Endodermal cell (in vitro differentiated cells): Measurements from ENCODE around the gene DDN. TPM values are rescaled to one million over a fixed set of nuclear protein-coding genes. Genes with fewer than 3 reads are reported as not detected.

Source experiments
- DNase-seq: peaks from one replicate; pipeline ENCODE4 v3.0.0-alpha.2; 2017
- H3K27ac ChIP-seq: 2 replicates; pipeline ENCODE4 v1.5.1; 2013; ENCODE audit warnings: mild to moderate bottlenecking, low read depth, low read length, moderate library complexity
- H3K27me3 ChIP-seq: 2 replicates; pipeline ENCODE4 v1.6.1; 2013; ENCODE audit warnings: mild to moderate bottlenecking, low read length, moderate library complexity; ENCODE audit not compliant: insufficient read depth, control insufficient read depth, poor library complexity, severe bottlenecking
- H3K36me3 ChIP-seq: 2 replicates; pipeline ENCODE4 v1.7.0; 2013; ENCODE audit warnings: mild to moderate bottlenecking, low read length, moderate library complexity; ENCODE audit not compliant: control insufficient read depth, insufficient read depth
- H3K4me1 ChIP-seq: one replicate; pipeline ENCODE4 v1.7.0; 2013; ENCODE audit warnings: low read length; ENCODE audit not compliant: control insufficient read depth, insufficient read depth
- H3K4me3 ChIP-seq: 2 replicates; pipeline ENCODE4 v1.5.1; 2013; ENCODE audit warnings: mild to moderate bottlenecking, low read length, moderate library complexity
- H3K9ac ChIP-seq: 2 replicates; pipeline ENCODE4 v1.6.1; 2013; ENCODE audit warnings: mild to moderate bottlenecking, low read length, moderate library complexity; ENCODE audit not compliant: poor library complexity, severe bottlenecking; ENCODE audit errors: extremely low read depth
- H3K9me3 ChIP-seq: 2 replicates; pipeline ENCODE4 v1.6.1; 2013; ENCODE audit warnings: mild to moderate bottlenecking, low read length, moderate library complexity; ENCODE audit not compliant: control insufficient read depth
- H3K27ac Mint-ChIP-seq: 2 replicates; pipeline ENCODE4 v1.8.0; 2020; ENCODE audit warnings: mixed read lengths
- H3K27me3 Mint-ChIP-seq: 2 replicates; pipeline ENCODE4 v1.8.0; 2021; ENCODE audit warnings: mild to moderate bottlenecking, mixed read lengths; ENCODE audit not compliant: insufficient read depth
- H3K36me3 Mint-ChIP-seq: 2 replicates; pipeline ENCODE4 v1.8.0; 2020; ENCODE audit warnings: low read depth, mixed read lengths
- H3K4me1 Mint-ChIP-seq: 2 replicates; pipeline ENCODE4 v1.8.0; 2020; ENCODE audit warnings: mixed read lengths
- H3K4me3 Mint-ChIP-seq: 2 replicates; pipeline ENCODE4 v1.8.0; 2020; ENCODE audit warnings: mild to moderate bottlenecking, moderate library complexity, mixed read lengths
- H3K9me3 Mint-ChIP-seq: 2 replicates; pipeline ENCODE4 v1.8.0; 2020; ENCODE audit warnings: mild to moderate bottlenecking, mixed read lengths
- WGBS, 2 experiments: methylation state at CpG; one replicate each; pipeline versions ENCODE4 v1.1.5 to v1.1.7; 2013; ENCODE audit warnings: missing lambda C conversion rate in 2 of 2, mixed read lengths in 1 of 2; ENCODE audit not compliant: insufficient coverage in 1 of 2, insufficient read length in 1 of 2; 5-methylcytosine and 5-hydroxymethylcytosine counted together
- total RNA-seq, 2 donors: library from RNA; stranded (reverse); fragmentation: NEBNext Ultra II Directional in 1 of 2; extraction: Animal tissue kit (Norgen Biotek cat#: 25700) in 1 of 2; gene quantifications; 2 replicates in 1 of 2; 3 replicates in 1 of 2; pipeline ENCODE4 v1.2.1, GENCODE V29; 2021
- TF ChIP-seq, protein P1 (sequence below): fragments of 200-600 bp; sonication (generic); conservative IDR thresholded peaks from 2 replicates; pipeline ENCODE4 v1.5.0; 2021; ENCODE audit warnings: antibody characterized with exemption, mild to moderate bottlenecking

The DDN gene
- total RNA-seq, 2 donors from 2014 or later: 0.31 to 0.33 TPM

- Mint-ChIP-seq H3K4me3 (no peak overlapping the region), H3K27ac (no peak overlapping the region), H3K4me1 (peaks cover 12% of the 10 kb centered on the region), H3K27me3 (peaks cover 9% of the 10 kb centered on the region), H3K9me3 (no peaks in the 10 kb centered on the region), H3K36me3 (no peaks in the 10 kb centered on the region)
- H3K4me1 ChIP-seq: no peaks in the 10 kb centered on the region
- 53 to 66% methylated on average over 3 to 4 of the region's 4 CpGs for WGBS, 2 experiments
- no peak overlapping the region for H3K27ac ChIP-seq
- DNase-seq: no peak
- TF ChIP-seq, protein P1, sequence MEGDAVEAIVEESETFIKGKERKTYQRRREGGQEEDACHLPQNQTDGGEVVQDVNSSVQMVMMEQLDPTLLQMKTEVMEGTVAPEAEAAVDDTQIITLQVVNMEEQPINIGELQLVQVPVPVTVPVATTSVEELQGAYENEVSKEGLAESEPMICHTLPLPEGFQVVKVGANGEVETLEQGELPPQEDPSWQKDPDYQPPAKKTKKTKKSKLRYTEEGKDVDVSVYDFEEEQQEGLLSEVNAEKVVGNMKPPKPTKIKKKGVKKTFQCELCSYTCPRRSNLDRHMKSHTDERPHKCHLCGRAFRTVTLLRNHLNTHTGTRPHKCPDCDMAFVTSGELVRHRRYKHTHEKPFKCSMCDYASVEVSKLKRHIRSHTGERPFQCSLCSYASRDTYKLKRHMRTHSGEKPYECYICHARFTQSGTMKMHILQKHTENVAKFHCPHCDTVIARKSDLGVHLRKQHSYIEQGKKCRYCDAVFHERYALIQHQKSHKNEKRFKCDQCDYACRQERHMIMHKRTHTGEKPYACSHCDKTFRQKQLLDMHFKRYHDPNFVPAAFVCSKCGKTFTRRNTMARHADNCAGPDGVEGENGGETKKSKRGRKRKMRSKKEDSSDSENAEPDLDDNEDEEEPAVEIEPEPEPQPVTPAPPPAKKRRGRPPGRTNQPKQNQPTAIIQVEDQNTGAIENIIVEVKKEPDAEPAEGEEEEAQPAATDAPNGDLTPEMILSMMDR: no peak
- H3K36me3 ChIP-seq: no peaks in the 10 kb centered on the region
- H3K4me3 ChIP-seq: no peak overlapping the region
- no peaks in the 10 kb centered on the region for H3K9me3 ChIP-seq
- H3K27me3 ChIP-seq: no peaks in the 10 kb centered on the region
- no peak overlapping the region for H3K9ac ChIP-seq
These were observed 37.8 kb downstream of the DDN start for GRCh38 chr12:48961331-48961730.

DNA sequence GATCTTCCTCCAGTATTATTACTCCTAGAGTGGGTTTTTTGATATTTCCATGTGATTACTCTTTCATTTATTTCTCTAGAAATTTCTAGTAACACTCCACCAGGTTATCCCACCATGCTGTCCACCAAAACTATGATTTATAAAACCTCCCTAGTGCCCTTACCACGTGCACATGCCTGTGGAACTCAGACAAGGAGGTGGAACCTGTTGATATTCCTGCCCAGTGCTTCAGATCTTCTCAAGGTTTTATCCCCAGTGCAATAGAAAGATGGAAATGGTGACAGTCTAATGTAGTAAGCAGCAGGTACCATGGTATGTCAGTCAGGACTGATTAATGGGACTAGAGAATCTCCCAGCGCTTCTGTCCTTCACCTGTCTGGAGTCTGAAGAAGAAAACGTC, 38.3 kb downstream of the DDN start:
- Histone ChIP-seq H3K27me3 (no peaks in the 10 kb centered on the region), H3K27ac (no peak overlapping the region), H3K9ac (no peak overlapping the region), H3K9me3 (no peaks in the 10 kb centered on the region), H3K4me1 (no peaks in the 10 kb centered on the region), H3K36me3 (peaks cover 1% of the 10 kb centered on the region), H3K4me3 (no peak overlapping the region)
- TF ChIP-seq, protein P1: no peak
- Mint-ChIP-seq H3K4me3 (no peak overlapping the region), H3K27ac (no peak overlapping the region), H3K36me3 (peaks cover 2% of the 10 kb centered on the region), H3K9me3 (no peaks in the 10 kb centered on the region), H3K27me3 (peaks cover 8% of the 10 kb centered on the region), H3K4me1 (peaks cover 17% of the 10 kb centered on the region)
- 81 to 87% methylated on average over 3 of the region's 3 CpGs for WGBS, 2 experiments
- no peak for DNase-seq

DNA sequence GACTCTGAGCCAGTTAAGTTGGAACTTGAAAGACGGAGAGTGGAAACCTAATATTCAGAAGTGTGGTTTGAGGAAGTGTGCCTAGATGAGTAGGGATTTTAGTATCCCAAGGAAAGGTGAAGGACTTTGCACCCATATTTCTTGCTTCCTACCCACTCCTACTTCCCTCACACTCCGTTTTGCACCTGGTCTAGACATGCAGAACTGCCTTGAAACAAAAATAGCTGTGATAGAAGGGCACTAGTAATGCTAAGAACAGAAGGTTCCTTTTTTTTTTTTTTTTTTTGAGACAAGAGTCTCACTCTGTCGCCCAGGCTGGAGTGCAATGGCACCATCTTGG, 41.2 kb downstream of the DDN start:
- no peak overlapping the region for H3K27ac ChIP-seq
- peak overlapping the region; percentile 97 for H3K27ac Mint-ChIP-seq
- H3K36me3 ChIP-seq: peaks cover 27% of the 10 kb centered on the region
- no peaks in the 10 kb centered on the region for H3K9me3 ChIP-seq
- H3K4me1 ChIP-seq: peaks cover 5% of the 10 kb centered on the region
- TF ChIP-seq, protein P1: no peak
- peaks cover 22% of the 10 kb centered on the region for H3K36me3 Mint-ChIP-seq
- peak overlapping the region; percentile 96 for H3K4me3 ChIP-seq
- H3K27me3 Mint-ChIP-seq: peaks cover 5% of the 10 kb centered on the region
- no peaks in the 10 kb centered on the region for H3K27me3 ChIP-seq
- no peak for DNase-seq
- peak overlapping the region; percentile 57 for H3K9ac ChIP-seq
- 63% methylated on average over 2 to 3 of the region's 3 CpGs for WGBS, 2 experiments
- peak overlapping the region; percentile 98 for H3K4me3 Mint-ChIP-seq
- no peaks in the 10 kb centered on the region for H3K9me3 Mint-ChIP-seq
- H3K4me1 Mint-ChIP-seq: peaks cover 17% of the 10 kb centered on the region
